ENCODE data around the gene RBMS1. TPM values are rescaled to one million over a fixed set of nuclear protein-coding genes. Genes with fewer than 3 reads are reported as not detected.

Gene RBMS1
- total RNA-seq, 1 donor from 2014 or later: 148 TPM

DNA sequence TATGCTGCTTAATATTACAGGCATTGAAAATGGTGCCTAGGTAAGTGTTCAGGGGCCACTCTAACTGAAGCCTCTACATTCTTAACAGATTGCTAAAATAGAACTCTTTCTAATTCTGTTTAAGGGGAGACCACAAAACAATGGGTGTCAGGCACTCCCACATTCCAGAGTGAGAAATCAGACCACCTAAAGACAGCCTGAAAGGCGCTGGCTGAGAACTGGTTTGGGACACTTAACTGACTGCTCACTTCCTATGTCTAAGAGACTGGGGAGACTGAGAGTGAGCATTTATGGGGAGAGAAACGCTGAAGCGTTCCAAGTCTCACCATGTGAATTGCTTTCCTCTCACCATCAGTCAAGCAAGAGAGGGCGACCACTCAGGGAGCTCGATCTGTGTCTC is 184.7 kb downstream of the RBMS1 start:
- no peak for TF ChIP-seq EZH2 (IDR thresholded peaks at IDR 0.05; ENCODE audit: insufficient read depth, low read length)
- TF ChIP-seq, protein P1, sequence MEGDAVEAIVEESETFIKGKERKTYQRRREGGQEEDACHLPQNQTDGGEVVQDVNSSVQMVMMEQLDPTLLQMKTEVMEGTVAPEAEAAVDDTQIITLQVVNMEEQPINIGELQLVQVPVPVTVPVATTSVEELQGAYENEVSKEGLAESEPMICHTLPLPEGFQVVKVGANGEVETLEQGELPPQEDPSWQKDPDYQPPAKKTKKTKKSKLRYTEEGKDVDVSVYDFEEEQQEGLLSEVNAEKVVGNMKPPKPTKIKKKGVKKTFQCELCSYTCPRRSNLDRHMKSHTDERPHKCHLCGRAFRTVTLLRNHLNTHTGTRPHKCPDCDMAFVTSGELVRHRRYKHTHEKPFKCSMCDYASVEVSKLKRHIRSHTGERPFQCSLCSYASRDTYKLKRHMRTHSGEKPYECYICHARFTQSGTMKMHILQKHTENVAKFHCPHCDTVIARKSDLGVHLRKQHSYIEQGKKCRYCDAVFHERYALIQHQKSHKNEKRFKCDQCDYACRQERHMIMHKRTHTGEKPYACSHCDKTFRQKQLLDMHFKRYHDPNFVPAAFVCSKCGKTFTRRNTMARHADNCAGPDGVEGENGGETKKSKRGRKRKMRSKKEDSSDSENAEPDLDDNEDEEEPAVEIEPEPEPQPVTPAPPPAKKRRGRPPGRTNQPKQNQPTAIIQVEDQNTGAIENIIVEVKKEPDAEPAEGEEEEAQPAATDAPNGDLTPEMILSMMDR (IDR thresholded peaks at IDR 0.05; ENCODE audit: insufficient read depth, low read depth, low read length): no peak
- Mint-ChIP-seq H3K27ac (ENCODE audit: unreplicated experiment) (peak overlapping the region; percentile 90), H3K4me3 (ENCODE audit: unreplicated experiment) (peak overlapping the region; percentile 51), H3K4me1 (ENCODE audit: low read depth, unreplicated experiment) (peaks cover 42% of the 10 kb centered on the region), H3K27me3 (ENCODE audit: low read depth, unreplicated experiment) (no peaks in the 10 kb centered on the region), H3K9me3 (ENCODE audit: unreplicated experiment) (no peaks in the 10 kb centered on the region), H3K36me3 (ENCODE audit: low read depth, unreplicated experiment) (peaks cover 9% of the 10 kb centered on the region)
- Histone ChIP-seq H3K9ac (ENCODE audit: low read length) (peak overlapping the region; percentile 74), H3K4me3 (ENCODE audit: insufficient read depth, low read depth, low read length) (peak overlapping the region; percentile 1), H2AFZ (ENCODE audit: low read depth, low read length) (no peak overlapping the region), H3K4me1 (ENCODE audit: insufficient read depth, low read length) (peaks cover 35% of the 10 kb centered on the region), H3K36me3 (ENCODE audit: insufficient read depth, low read length) (peaks cover 12% of the 10 kb centered on the region), H3K79me2 (ENCODE audit: insufficient read depth, low read length) (peaks cover 41% of the 10 kb centered on the region), H3K27me3 (ENCODE audit: insufficient read depth, low read length) (no peaks in the 10 kb centered on the region), H4K20me1 (ENCODE audit: insufficient read depth, low read length) (no peaks in the 10 kb centered on the region), H3K27ac (ENCODE audit: low read depth, low read length) (peak overlapping the region; percentile 90), H3K4me2 (ENCODE audit: low read length) (peak overlapping the region; percentile 70), H3K9me3 (ENCODE audit: insufficient read depth, low read depth, low read length) (no peaks in the 10 kb centered on the region)
- FAIRE-seq: peak; percentile 93
- DNase-seq (ENCODE audit: low read depth): peak; percentile 95

DNA sequence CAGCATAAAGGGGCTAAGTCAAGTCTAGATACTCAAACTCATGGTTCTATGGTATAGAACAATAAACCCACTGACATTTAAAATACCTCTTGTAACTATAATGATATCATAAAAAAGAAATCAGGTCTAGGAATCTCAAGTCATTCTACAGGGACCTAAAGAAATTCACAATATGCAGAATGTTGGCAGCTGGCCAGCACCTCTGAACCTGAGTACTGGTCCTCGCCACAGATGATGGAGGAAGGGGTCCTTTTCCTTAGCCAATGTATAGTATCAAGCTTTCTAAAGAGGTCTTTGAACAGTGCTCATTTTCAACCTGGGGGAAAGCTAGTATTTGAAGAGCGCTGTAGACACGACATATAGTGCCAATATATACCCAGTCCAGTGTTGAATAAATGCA is 185.1 kb downstream of the RBMS1 start:
- peak overlapping the region; percentile 70 for H3K4me2 ChIP-seq (ENCODE audit: low read length)
- no peaks in the 10 kb centered on the region for H3K9me3 ChIP-seq (ENCODE audit: insufficient read depth, low read depth, low read length)
- H3K27ac ChIP-seq (ENCODE audit: low read depth, low read length): peak overlapping the region; percentile 90
- peak overlapping the region; percentile 74 for H3K9ac ChIP-seq (ENCODE audit: low read length)
- H3K4me3 Mint-ChIP-seq (ENCODE audit: unreplicated experiment): no peak overlapping the region
- H3K36me3 ChIP-seq (ENCODE audit: insufficient read depth, low read length): peaks cover 12% of the 10 kb centered on the region
- H3K79me2 ChIP-seq (ENCODE audit: insufficient read depth, low read length): peaks cover 42% of the 10 kb centered on the region
- peaks cover 44% of the 10 kb centered on the region for H3K4me1 Mint-ChIP-seq (ENCODE audit: low read depth, unreplicated experiment)
- no peaks in the 10 kb centered on the region for H3K9me3 Mint-ChIP-seq (ENCODE audit: unreplicated experiment)
- TF ChIP-seq EZH2 (IDR thresholded peaks at IDR 0.05; ENCODE audit: insufficient read depth, low read length): no peak
- TF ChIP-seq, protein P1 (IDR thresholded peaks at IDR 0.05; ENCODE audit: insufficient read depth, low read depth, low read length): no peak
- H3K4me1 ChIP-seq (ENCODE audit: insufficient read depth, low read length): peaks cover 35% of the 10 kb centered on the region
- H3K4me3 ChIP-seq (ENCODE audit: insufficient read depth, low read depth, low read length): no peak overlapping the region
- H3K36me3 Mint-ChIP-seq (ENCODE audit: low read depth, unreplicated experiment): peaks cover 12% of the 10 kb centered on the region
- no peak overlapping the region for H2AFZ ChIP-seq (ENCODE audit: low read depth, low read length)
- H3K27me3 Mint-ChIP-seq (ENCODE audit: low read depth, unreplicated experiment): no peaks in the 10 kb centered on the region
- H3K27me3 ChIP-seq (ENCODE audit: insufficient read depth, low read length): no peaks in the 10 kb centered on the region
- H3K27ac Mint-ChIP-seq (ENCODE audit: unreplicated experiment): peak overlapping the region; percentile 90
- FAIRE-seq: no peak
- no peak for DNase-seq (ENCODE audit: low read depth)
- no peaks in the 10 kb centered on the region for H4K20me1 ChIP-seq (ENCODE audit: insufficient read depth, low read length)

DNA sequence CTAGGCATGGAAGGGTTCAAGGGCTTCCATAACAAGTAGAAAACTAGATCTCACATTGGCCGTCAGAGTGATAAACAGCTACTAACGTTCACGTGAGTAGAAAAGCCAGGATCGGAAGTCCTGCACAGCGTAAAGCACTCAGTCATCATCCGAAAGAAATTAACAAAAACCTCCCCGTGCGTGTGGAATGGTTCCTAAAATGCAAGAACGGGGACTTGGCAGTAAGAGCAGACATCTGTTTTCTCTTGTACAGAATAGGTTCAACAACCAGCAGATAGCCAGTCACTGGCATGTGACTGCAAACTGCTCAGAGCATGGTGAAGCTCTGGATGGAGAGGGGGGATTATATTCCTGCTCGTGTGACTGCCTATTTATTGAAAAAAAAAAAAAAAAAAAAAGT is 186.6 kb downstream of the RBMS1 start:
- Histone ChIP-seq H3K36me3 (ENCODE audit: insufficient read depth, low read length) (peaks cover 13% of the 10 kb centered on the region), H3K9me3 (ENCODE audit: insufficient read depth, low read depth, low read length) (no peaks in the 10 kb centered on the region), H3K4me3 (ENCODE audit: insufficient read depth, low read depth, low read length) (no peak overlapping the region), H3K27ac (ENCODE audit: low read depth, low read length) (peak overlapping the region; percentile 24), H2AFZ (ENCODE audit: low read depth, low read length) (no peak overlapping the region), H3K9ac (ENCODE audit: low read length) (no peak overlapping the region), H3K4me1 (ENCODE audit: insufficient read depth, low read length) (peaks cover 35% of the 10 kb centered on the region), H3K4me2 (ENCODE audit: low read length) (no peak overlapping the region), H4K20me1 (ENCODE audit: insufficient read depth, low read length) (no peaks in the 10 kb centered on the region), H3K79me2 (ENCODE audit: insufficient read depth, low read length) (peaks cover 47% of the 10 kb centered on the region), H3K27me3 (ENCODE audit: insufficient read depth, low read length) (no peaks in the 10 kb centered on the region)
- H3K4me1 Mint-ChIP-seq (ENCODE audit: low read depth, unreplicated experiment): peaks cover 43% of the 10 kb centered on the region
- H3K36me3 Mint-ChIP-seq (ENCODE audit: low read depth, unreplicated experiment): peaks cover 14% of the 10 kb centered on the region
- no peaks in the 10 kb centered on the region for H3K9me3 Mint-ChIP-seq (ENCODE audit: unreplicated experiment)
- no peak overlapping the region for H3K27ac Mint-ChIP-seq (ENCODE audit: unreplicated experiment)
- FAIRE-seq (no peak), DNase-seq (ENCODE audit: low read depth) (peak; percentile 82)
- no peaks in the 10 kb centered on the region for H3K27me3 Mint-ChIP-seq (ENCODE audit: low read depth, unreplicated experiment)
- TF ChIP-seq, protein P1 (IDR thresholded peaks at IDR 0.05; ENCODE audit: insufficient read depth, low read depth, low read length): no peak
- no peak for TF ChIP-seq EZH2 (IDR thresholded peaks at IDR 0.05; ENCODE audit: insufficient read depth, low read length)
- H3K4me3 Mint-ChIP-seq (ENCODE audit: unreplicated experiment): no peak overlapping the region
